ENCODE data around the gene AHSG.

DNA sequence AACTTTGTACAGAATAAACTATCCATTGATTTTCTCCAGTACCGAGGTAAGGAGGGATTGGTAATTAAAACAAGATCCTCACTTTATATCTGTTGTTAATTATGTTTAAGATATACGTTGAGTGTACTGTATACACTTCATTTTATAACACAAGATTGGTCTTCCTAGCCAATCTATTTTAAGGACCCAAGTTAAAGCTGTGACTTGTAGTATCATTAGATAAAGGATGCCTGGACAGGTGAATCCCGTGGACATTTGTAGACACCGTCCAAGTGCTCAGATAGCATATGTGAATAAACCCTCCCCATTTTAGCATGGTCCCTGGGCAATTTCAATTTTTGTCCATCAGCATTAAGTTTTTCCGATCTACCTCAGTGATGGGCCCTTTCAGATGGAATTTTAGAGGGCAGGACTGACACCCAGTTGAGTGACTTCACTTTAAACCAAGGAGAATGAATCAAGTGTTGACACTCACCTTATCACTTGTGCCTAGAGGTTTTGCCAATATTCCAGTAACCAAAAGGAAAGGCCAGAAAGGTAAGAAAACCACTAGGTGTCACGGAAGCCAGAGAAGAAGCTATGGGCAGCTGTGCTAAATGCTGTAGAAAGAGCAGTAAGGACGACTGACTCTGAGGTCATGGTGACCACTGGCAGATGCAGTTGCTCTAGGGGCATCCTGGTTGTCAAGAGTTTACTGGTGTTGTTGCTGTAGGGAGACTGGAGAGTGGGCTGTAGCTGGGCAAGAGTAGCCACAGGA, 9.2 kb downstream of the AHSG start:
- TF ChIP-seq POLR2AphosphoS5 (IDR thresholded peaks at IDR 0.05; ENCODE audit: low read length) (no peak), SMC3 (IDR thresholded peaks at IDR 0.05; ENCODE audit: borderline replicate concordance, low read length) (no peak), CREM (IDR thresholded peaks at IDR 0.05; ENCODE audit: low read depth) (no peak), ZNF24 (IDR thresholded peaks at IDR 0.05) (no peak), RAD21 (IDR thresholded peaks at IDR 0.05; ENCODE audit: insufficient read depth, low read depth, low read length) (no peak), TCF3 (IDR thresholded peaks at IDR 0.05; ENCODE audit: borderline replicate concordance, insufficient read depth, low read depth, low read length) (no peak), FOS (IDR thresholded peaks at IDR 0.05; ENCODE audit: borderline replicate concordance, extremely low read depth, insufficient read length) (no peak), SIX5 (IDR thresholded peaks at IDR 0.05; ENCODE audit: low read depth, low read length, severe bottlenecking) (no peak), POLR2A (IDR thresholded peaks at IDR 0.05; ENCODE audit: low read depth, low read length) (no peak)
- TF ChIP-seq, protein P1, sequence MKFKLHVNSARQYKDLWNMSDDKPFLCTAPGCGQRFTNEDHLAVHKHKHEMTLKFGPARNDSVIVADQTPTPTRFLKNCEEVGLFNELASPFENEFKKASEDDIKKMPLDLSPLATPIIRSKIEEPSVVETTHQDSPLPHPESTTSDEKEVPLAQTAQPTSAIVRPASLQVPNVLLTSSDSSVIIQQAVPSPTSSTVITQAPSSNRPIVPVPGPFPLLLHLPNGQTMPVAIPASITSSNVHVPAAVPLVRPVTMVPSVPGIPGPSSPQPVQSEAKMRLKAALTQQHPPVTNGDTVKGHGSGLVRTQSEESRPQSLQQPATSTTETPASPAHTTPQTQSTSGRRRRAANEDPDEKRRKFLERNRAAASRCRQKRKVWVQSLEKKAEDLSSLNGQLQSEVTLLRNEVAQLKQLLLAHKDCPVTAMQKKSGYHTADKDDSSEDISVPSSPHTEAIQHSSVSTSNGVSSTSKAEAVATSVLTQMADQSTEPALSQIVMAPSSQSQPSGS (IDR thresholded peaks at IDR 0.05; ENCODE audit: low read length), result no peak
